GM12878 (cell line): ENCODE data around the gene OR2L13. TPM values are rescaled to one million over a fixed set of nuclear protein-coding genes. Genes with fewer than 3 reads are reported as not detected.

Experiments
- ATAC-seq: fragments of 200-7000 bp; cut with Tn5 transposase; 3 replicates; pipeline ENCODE4 v1.9.1; 2020; ENCODE audit warnings: mild to moderate bottlenecking, moderate library complexity
- BruUV-seq: library from RNA; stranded (reverse); fragments of 400-500 nt; replicated peaks from 2 replicates; lab custom pipeline; 2021; lab: Mats Ljungman, UMichigan
- CTCF ChIA-PET: fragments of 300-600 bp; sonication (Branson Sonifier 250); formaldehyde crosslinking; extraction: SDS; loops from one replicate; lab custom pipeline; 2021; ENCODE audit warnings: inconsistent platforms; lab: Yijun Ruan, JAX
- POLR2A ChIA-PET: fragments of 350-600 bp; formaldehyde crosslinking; extraction: SDS; loops from one replicate; lab custom pipeline; 2021; ENCODE audit warnings: inconsistent platforms; lab: Charles Lee
- RAD21 ChIA-PET: fragments of 300-600 bp; sonication (Branson Sonifier 250); formaldehyde crosslinking; loops from one replicate; lab custom pipeline; 2023; ENCODE audit warnings: antibody characterized with exemption; ENCODE audit not compliant: unreplicated experiment; lab: Charles Lee
- SMC1A ChIA-PET: fragments of 300-600 bp; sonication (Branson Sonifier 250); formaldehyde crosslinking; loops from one replicate; lab custom pipeline; 2023; ENCODE audit not compliant: unreplicated experiment, uncharacterized antibody; lab: Charles Lee
- DNase-seq: peaks from one replicate; pipeline ENCODE4 v3.0.0-alpha.2; 2011; ENCODE audit warnings: low read depth, low spot score
- FAIRE-seq: peaks from 3 replicates; lab custom pipeline; 2011; peaks lifted over from hg19 to GRCh38; lab: Jason Lieb, UNC
- H2AFZ ChIP-seq: 2 replicates; pipeline ENCODE4 v1.6.0; 2011; ENCODE audit warnings: low read depth, low read length, control low read depth; ENCODE audit not compliant: control insufficient read depth
- H3K27ac ChIP-seq: 2 replicates; pipeline ENCODE4 v1.5.1; 2011; ENCODE audit warnings: control low read depth; ENCODE audit not compliant: control insufficient read depth, insufficient read depth
- H3K27me3 ChIP-seq, 2 experiments: replicated peaks in 1 of 2; 2 replicates each; pipeline versions ENCODE4 v1.6.0 to v1.6.1; 2011; ENCODE audit warnings: low read length in 1 of 2; ENCODE audit not compliant: control insufficient read depth in 2 of 2, insufficient read depth in 2 of 2
- H3K36me3 ChIP-seq, 2 experiments: 2 replicates each; pipeline ENCODE4 v1.5.1; 2011; ENCODE audit warnings: low read length in 1 of 2; ENCODE audit not compliant: control insufficient read depth in 2 of 2, insufficient read depth in 2 of 2
- H3K4me1 ChIP-seq: 2 replicates; pipeline ENCODE4 v1.6.1; 2011; ENCODE audit warnings: mild to moderate bottlenecking, low read length, moderate library complexity, mixed read lengths; ENCODE audit not compliant: control insufficient read depth, insufficient read depth
- H3K4me2 ChIP-seq: 2 replicates; pipeline ENCODE4 v1.6.0; 2011; ENCODE audit warnings: control low read depth; ENCODE audit not compliant: control insufficient read depth, insufficient read depth
- H3K4me3 ChIP-seq: fragments of 200-600 bp; sonication (generic); 2 replicates; pipeline ENCODE4 v1.5.1; 2016
- H3K79me2 ChIP-seq: 2 replicates; pipeline ENCODE4 v1.6.0; 2011; ENCODE audit warnings: low read length; ENCODE audit not compliant: control insufficient read depth, insufficient read depth
- H3K9ac ChIP-seq: 2 replicates; pipeline ENCODE4 v1.8.0; 2011; ENCODE audit warnings: low read length, control low read depth, mixed read lengths; ENCODE audit not compliant: control insufficient read depth, insufficient read depth
- H3K9me3 ChIP-seq: replicated peaks from 3 replicates; pipeline ENCODE4 v1.5.1; 2011; ENCODE audit warnings: mild to moderate bottlenecking, low read length; ENCODE audit not compliant: control insufficient read depth, insufficient read depth
- H4K20me1 ChIP-seq: 2 replicates; pipeline ENCODE4 v1.6.0; 2011; ENCODE audit not compliant: control insufficient read depth, insufficient read depth
- CHD2 ChIP-seq: IDR thresholded peaks from 2 replicates; pipeline ENCODE4 v1.6.1; 2011; ENCODE audit warnings: low read depth, low read length, improper control_type of control experiment, borderline replicate concordance
- EGR1 ChIP-seq, 2 experiments: IDR thresholded peaks; 1 replicate in 1 of 2; 2 replicates in 1 of 2; pipeline ENCODE4 v1.6.1; 2011 to 2012; ENCODE audit warnings: low read depth in 2 of 2, low read length in 2 of 2, borderline replicate concordance in 1 of 2, mild to moderate bottlenecking in 1 of 2, moderate library complexity in 1 of 2
- FOXK2 ChIP-seq: fragments of 450-650 bp; IDR thresholded peaks from 2 replicates; pipeline ENCODE4 v1.6.1; 2017; ENCODE audit warnings: mild to moderate bottlenecking, moderate library complexity
- GATAD2B ChIP-seq: fragments of 450-650 bp; conservative IDR thresholded peaks from 2 replicates; pipeline ENCODE4 v1.6.1; 2017; ENCODE audit warnings: low read depth, mild to moderate bottlenecking, moderate library complexity
- SMARCA5 ChIP-seq: fragments of 450-650 bp; IDR thresholded peaks from 2 replicates; pipeline ENCODE4 v1.6.1; 2017; ENCODE audit warnings: mild to moderate bottlenecking
- SP1 ChIP-seq: IDR thresholded peaks from one replicate; pipeline ENCODE4 v1.6.1; 2011; ENCODE audit warnings: low read depth, low read length
- SUPT20H ChIP-seq: IDR thresholded peaks from 2 replicates; pipeline ENCODE4 v1.6.1; 2011; ENCODE audit warnings: low read depth, mild to moderate bottlenecking, low read length, moderate library complexity, borderline replicate concordance; ENCODE audit not compliant: control insufficient read depth
- SUZ12 ChIP-seq: fragments of 200-600 bp; sonication (generic); IDR thresholded peaks from one replicate; pipeline ENCODE4 v1.6.1; 2018; ENCODE audit warnings: antibody characterized with exemption, mild to moderate bottlenecking; ENCODE audit not compliant: unreplicated experiment
- TBL1XR1 ChIP-seq: IDR thresholded peaks from 2 replicates; pipeline ENCODE4 v1.6.1; 2012; ENCODE audit warnings: low read depth, low read length, improper control_type of control experiment
- ZNF207 ChIP-seq: fragments of 450-650 bp; IDR thresholded peaks from 2 replicates; pipeline ENCODE4 v1.6.1; 2014; ENCODE audit warnings: antibody characterized with exemption, mild to moderate bottlenecking, borderline replicate concordance
- WGBS: methylation state at CpG from one replicate; pipeline ENCODE4 v1.1.6; 2016; ENCODE audit warnings: low lambda C conversion rate; ENCODE audit not compliant: insufficient replicate concordance, insufficient coverage; ENCODE audit errors: missing lambda C conversion rate; 5-methylcytosine and 5-hydroxymethylcytosine counted together
- in situ Hi-C: fragments of 300-500 bp; cut with MboI; formaldehyde crosslinking; loops from 9 replicates; pipeline ENCODE4 v1.14.3; 2018; ENCODE audit warnings: mixed read lengths
- intact Hi-C: fragments of 100-400 bp; cut with micrococcal nuclease; formaldehyde crosslinking; loops from one replicate; pipeline ENCODE4 v1.14.2; 2022; ENCODE audit not compliant: unreplicated experiment
- polyA plus RNA-seq, 11 experiments: library from polyadenylated mRNA; depleted of rRNA in 4 of 11; unstranded in 6 of 11; stranded (reverse) in 5 of 11; fragments of >200 nt; fragmentation: Nextera tagmentation in 4 of 11; fragmentation: Illumina TruSeq in 1 of 11; extraction: Ambion mirVana in 4 of 11; extraction: Trizol in 1 of 11; gene quantifications; 1 replicate in 1 of 11; 2 replicates in 10 of 11; pipeline versions ENCODE4 v1.2.1 to v1.2.3, GENCODE V29; 2011 to 2016; ENCODE audit warnings: inconsistent platforms in 2 of 11, missing spikeins in 2 of 11, low read depth in 1 of 11
- total RNA-seq, 4 experiments: library from RNA; depleted of rRNA in 3 of 4; stranded (reverse); fragments of >200 nt in 3 of 4; fragmentation: Illumina TruSeq in 1 of 4; extraction: Trizol in 1 of 4; gene quantifications; 2 replicates each; pipeline versions ENCODE4 v1.2.1 to v1.2.3, GENCODE V29; 2013 to 2021
- TF ChIP-seq, protein P1 (sequence below): fragments of 450-650 bp; IDR thresholded peaks from 2 replicates; pipeline ENCODE4 v1.6.1; 2018; ENCODE audit warnings: mild to moderate bottlenecking, low read depth, moderate library complexity; ENCODE audit not compliant: partially characterized antibody
- TF ChIP-seq, protein P2 (sequence below): fragments of 450-650 bp; IDR thresholded peaks from 2 replicates; pipeline ENCODE4 v1.6.1; 2016; ENCODE audit warnings: mild to moderate bottlenecking, moderate library complexity, borderline replicate concordance

OR2L13 gene
- total and polyA plus RNA-seq, 10 of the 15 experiments (the other 5 are each of a cell fraction or from before 2014, with no cell fraction given), result not detected

DNA sequence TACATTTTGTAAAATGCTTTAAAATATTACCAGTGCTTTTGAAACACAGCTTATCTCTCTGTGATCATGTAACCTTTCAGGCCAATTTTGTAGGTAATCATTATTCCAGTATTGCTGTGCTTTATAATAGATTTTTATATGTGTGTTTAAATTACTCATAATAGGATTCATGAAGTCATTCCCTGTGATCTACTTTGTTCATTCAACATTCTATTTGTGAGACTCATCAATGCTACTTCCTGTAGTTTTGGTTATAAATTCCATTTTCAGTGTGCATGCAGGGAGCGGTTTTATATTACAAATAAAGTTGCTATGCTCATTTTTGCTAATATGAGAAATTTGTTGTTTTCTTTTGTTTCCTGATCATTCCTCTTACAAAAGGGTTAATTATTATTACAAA, 45.9 kb downstream of the OR2L13 start:
- ChIA-PET SMC1A (no interaction called here), CTCF (no interaction called here), RAD21 (no interaction called here), POLR2A (no interaction called here)
- no peaks in the 10 kb centered on the region for H3K9me3 ChIP-seq
- H3K36me3 ChIP-seq, result no peaks in the 10 kb centered on the region
- H3K27me3 ChIP-seq, result no peaks in the 10 kb centered on the region
- no peak overlapping the region for H2AFZ ChIP-seq
- no peaks in the 10 kb centered on the region for H3K79me2 ChIP-seq
- no peak overlapping the region for H3K27ac ChIP-seq
- no peak for DNase-seq
- no peak for FAIRE-seq
- intact Hi-C loops (no loop called here), in situ Hi-C loops (no loop called here)
- H3K4me2 ChIP-seq, result no peak overlapping the region
- no peaks in the 10 kb centered on the region for H3K4me1 ChIP-seq
- BruUV-seq, result no TSS peak
- H3K9ac ChIP-seq, result no peak overlapping the region
- no peak overlapping the region for H3K4me3 ChIP-seq
- no peaks in the 10 kb centered on the region for H4K20me1 ChIP-seq
- TF ChIP-seq SUPT20H, result no peak
- TF ChIP-seq CHD2, result no peak
- no peak for TF ChIP-seq SP1
- TF ChIP-seq EGR1 (IDR thresholded peaks at IDR 0.05; ENCODE audit: borderline replicate concordance in 1 of 2, low read depth in 2 of 2, low read length in 2 of 2), result no peak
- 22% methylated on average over 1 of the region's 1 CpG for WGBS
- ATAC-seq, result no peak

DNA sequence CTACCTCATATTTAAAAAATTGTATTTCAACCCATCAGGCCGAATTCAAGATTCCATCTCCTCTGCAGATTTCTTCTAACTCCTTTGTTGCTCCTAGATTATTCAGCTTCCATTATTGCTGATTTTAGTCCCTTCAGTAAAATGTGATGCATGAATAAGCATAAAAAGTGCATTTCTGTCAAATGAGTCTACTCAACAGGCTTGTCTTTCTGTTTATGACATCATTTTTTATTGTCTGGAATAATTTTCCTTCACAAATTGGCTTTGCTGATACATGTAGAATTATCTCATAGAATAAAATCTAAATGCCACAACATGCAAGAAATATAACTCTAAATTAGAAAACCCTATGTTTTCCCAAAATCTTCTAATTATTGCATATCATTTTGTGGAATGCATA, 48.3 kb downstream of the OR2L13 start:
- ChIA-PET RAD21 (no interaction called here), SMC1A (no interaction called here), POLR2A (no interaction called here), CTCF (no interaction called here)
- no peaks in the 10 kb centered on the region for H3K9me3 ChIP-seq
- no peak overlapping the region for H3K4me3 ChIP-seq
- BruUV-seq, result no TSS peak
- H4K20me1 ChIP-seq, result no peaks in the 10 kb centered on the region
- ATAC-seq, result no peak
- no peak overlapping the region for H3K9ac ChIP-seq
- no peak overlapping the region for H3K27ac ChIP-seq
- H3K79me2 ChIP-seq, result no peaks in the 10 kb centered on the region
- in situ Hi-C loops (no loop called here), intact Hi-C loops (no loop called here)
- FAIRE-seq, result no peak
- H3K27me3 ChIP-seq, result no peaks in the 10 kb centered on the region
- H3K4me2 ChIP-seq, result no peak overlapping the region
- no peak for DNase-seq
- H2AFZ ChIP-seq, result no peak overlapping the region
- no peaks in the 10 kb centered on the region for H3K4me1 ChIP-seq
- no peaks in the 10 kb centered on the region for H3K36me3 ChIP-seq
- WGBS, result 0% methylated on average over 1 of the region's 1 CpG
- no peak for TF ChIP-seq TBL1XR1
- TF ChIP-seq SUZ12, result no peak
- no peak for TF ChIP-seq ZNF207
- TF ChIP-seq GATAD2B, result no peak
- TF ChIP-seq, protein P1, sequence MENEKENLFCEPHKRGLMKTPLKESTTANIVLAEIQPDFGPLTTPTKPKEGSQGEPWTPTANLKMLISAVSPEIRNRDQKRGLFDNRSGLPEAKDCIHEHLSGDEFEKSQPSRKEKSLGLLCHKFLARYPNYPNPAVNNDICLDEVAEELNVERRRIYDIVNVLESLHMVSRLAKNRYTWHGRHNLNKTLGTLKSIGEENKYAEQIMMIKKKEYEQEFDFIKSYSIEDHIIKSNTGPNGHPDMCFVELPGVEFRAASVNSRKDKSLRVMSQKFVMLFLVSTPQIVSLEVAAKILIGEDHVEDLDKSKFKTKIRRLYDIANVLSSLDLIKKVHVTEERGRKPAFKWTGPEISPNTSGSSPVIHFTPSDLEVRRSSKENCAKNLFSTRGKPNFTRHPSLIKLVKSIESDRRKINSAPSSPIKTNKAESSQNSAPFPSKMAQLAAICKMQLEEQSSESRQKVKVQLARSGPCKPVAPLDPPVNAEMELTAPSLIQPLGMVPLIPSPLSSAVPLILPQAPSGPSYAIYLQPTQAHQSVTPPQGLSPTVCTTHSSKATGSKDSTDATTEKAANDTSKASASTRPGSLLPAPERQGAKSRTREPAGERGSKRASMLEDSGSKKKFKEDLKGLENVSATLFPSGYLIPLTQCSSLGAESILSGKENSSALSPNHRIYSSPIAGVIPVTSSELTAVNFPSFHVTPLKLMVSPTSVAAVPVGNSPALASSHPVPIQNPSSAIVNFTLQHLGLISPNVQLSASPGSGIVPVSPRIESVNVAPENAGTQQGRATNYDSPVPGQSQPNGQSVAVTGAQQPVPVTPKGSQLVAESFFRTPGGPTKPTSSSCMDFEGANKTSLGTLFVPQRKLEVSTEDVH, result no peak
- TF ChIP-seq, protein P2, sequence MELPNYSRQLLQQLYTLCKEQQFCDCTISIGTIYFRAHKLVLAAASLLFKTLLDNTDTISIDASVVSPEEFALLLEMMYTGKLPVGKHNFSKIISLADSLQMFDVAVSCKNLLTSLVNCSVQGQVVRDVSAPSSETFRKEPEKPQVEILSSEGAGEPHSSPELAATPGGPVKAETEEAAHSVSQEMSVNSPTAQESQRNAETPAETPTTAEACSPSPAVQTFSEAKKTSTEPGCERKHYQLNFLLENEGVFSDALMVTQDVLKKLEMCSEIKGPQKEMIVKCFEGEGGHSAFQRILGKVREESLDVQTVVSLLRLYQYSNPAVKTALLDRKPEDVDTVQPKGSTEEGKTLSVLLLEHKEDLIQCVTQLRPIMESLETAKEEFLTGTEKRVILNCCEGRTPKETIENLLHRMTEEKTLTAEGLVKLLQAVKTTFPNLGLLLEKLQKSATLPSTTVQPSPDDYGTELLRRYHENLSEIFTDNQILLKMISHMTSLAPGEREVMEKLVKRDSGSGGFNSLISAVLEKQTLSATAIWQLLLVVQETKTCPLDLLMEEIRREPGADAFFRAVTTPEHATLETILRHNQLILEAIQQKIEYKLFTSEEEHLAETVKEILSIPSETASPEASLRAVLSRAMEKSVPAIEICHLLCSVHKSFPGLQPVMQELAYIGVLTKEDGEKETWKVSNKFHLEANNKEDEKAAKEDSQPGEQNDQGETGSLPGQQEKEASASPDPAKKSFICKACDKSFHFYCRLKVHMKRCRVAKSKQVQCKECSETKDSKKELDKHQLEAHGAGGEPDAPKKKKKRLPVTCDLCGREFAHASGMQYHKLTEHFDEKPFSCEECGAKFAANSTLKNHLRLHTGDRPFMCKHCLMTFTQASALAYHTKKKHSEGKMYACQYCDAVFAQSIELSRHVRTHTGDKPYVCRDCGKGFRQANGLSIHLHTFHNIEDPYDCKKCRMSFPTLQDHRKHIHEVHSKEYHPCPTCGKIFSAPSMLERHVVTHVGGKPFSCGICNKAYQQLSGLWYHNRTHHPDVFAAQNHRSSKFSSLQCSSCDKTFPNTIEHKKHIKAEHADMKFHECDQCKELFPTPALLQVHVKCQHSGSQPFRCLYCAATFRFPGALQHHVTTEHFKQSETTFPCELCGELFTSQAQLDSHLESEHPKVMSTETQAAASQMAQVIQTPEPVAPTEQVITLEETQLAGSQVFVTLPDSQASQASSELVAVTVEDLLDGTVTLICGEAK, result no peak
- TF ChIP-seq FOXK2, result no peak
- no peak for TF ChIP-seq SMARCA5
